Measurements from ENCODE around the gene DAZAP1.
"Not testable (repeated sequence)": the region's sequence is repeated elsewhere in the genome, so short reads cannot be mapped to it uniquely, and the experiment has no call there.

The DAZAP1 gene

DNA sequence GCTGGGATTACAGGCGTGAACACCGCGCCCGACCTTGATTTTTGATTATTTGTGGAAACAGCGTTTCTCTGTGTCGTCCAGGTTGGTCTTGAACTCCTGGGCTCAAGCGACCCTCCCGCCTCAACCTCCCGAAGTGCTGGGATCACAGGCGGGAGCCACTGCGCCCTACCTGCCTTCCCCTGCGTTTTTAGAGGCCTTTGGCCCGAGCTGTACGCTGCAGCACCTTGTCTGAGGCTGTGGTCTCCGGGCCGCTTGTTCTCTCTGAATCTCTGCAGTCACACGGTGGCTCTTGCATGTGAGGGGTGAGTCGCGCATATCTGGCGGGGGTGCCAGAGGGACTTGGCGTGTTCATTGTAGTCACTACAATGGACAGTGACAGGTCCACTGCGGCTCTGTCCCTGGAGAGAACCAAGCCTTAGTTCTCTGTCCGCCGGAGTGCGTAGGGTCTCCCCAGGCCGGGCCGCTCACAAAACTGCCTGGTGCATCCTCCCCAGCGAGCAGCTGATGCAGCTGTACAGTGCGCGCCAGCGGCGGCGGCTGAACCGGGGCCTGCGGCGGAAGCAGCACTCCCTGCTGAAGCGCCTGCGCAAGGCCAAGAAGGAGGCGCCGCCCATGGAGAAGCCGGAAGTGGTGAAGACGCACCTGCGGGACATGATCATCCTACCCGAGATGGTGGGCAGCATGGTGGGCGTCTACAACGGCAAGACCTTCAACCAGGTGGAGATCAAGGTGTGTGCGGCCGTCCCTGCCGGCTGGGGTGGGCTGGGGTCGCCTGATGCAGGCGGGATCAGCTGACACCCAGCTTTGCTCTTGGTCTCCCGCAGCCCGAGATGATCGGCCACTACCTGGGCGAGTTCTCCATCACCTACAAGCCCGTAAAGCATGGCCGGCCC, 32.4 kb downstream of the DAZAP1 start:
- DNase-seq (ENCODE audit: low read depth, low spot score) = not testable (repeated sequence)

DNA sequence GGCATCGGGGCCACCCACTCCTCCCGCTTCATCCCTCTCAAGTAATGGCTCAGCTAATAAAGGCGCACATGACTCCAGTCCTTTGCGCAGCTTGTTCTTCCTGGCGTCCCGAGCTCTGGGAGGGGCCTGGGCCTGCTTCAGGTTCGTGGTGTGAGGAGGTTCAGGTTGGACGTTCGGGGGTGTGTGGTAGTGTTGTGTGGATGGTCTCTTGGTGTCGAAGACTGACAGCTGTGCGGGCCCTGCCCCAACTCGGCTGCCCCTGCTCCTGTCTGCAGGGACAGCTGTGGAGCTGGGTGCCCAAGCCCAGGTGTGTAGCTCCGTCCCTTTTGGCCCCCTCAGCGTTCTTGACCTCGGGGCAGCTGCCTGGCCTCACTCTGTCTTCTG, 33.0 kb downstream of the DAZAP1 start:
- no peak for DNase-seq (ENCODE audit: low read depth, low spot score)

- DNase-seq (ENCODE audit: low read depth, low spot score) = no peak
Observed at GRCh38 chr19:1441022-1441426, 33.6 kb downstream of the DAZAP1 start.

DNA sequence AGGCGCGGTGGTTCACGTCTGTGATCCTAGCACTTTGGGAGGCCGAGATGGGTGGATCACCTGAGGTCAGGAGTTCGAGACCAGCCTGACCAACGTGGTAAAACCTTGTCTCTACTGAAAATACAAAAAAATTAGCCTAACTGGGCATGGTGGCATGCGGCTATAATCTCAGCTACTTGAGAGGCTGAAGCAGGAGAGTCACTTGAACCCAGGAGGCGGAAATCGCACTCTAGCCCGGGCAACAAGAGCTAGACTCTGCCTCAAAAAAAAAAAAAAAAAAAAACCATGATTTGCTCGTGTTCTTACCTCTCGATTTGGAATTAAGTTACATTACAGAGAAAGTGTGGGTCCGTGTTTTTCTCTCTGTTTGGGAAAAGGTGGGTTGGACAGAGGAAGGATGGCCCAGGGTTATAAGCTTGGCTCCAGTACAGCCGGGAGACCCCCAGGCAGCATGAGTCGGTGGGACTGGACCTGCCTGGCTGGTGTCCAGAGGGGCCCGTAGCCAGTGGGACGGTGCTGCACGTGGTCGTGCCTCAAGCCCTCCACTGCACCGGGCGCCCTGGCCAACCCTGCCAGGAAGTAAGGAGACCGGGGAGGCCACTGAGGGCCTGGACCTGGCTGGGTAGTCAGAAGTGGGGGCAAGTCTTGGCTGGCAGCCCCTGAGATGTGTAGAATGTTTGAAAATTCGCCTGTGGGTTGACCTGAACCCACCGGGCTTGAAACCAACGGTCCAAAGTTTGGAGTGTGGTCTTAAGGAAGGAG, 34.5 kb downstream of the DAZAP1 start:
- no peak for DNase-seq (ENCODE audit: low read depth, low spot score)

GRCh38 chr19:1445185-1445931, 38.0 kb downstream of the DAZAP1 start:
- DNase-seq (ENCODE audit: low read depth, low spot score) = no peak

- DNase-seq (ENCODE audit: low read depth, low spot score) = no peak
Observed at GRCh38 chr19:1445932-1446712, 38.7 kb downstream of the DAZAP1 start.

- DNase-seq (ENCODE audit: low read depth, low spot score) = no peak
Observed at GRCh38 chr19:1446713-1447481, 39.5 kb downstream of the DAZAP1 start.

DNA sequence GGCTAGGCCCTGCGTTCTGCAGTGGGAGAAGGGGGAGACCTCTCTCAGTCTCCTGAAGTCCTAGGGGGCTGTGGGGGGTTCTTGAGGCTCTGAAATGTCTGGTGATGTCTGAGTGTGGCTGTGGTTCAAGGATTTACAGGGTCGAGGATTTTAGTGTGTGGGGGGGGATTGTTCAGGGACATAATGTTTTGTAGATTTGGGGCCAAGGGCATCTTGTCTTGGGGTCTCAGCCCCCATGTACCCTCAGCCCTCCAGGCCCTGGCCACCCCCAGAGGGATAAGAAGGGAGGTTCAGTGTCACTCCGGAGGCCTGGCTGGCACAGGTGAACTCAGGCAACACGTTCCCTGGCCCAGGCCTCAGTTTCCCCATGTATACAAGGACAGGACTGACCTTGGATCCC, 40.1 kb downstream of the DAZAP1 start:
- no peak for DNase-seq (ENCODE audit: low read depth, low spot score)

- no peak for DNase-seq (ENCODE audit: low read depth, low spot score)
Observed at GRCh38 chr19:1447944-1448343, 40.6 kb downstream of the DAZAP1 start.

DNA sequence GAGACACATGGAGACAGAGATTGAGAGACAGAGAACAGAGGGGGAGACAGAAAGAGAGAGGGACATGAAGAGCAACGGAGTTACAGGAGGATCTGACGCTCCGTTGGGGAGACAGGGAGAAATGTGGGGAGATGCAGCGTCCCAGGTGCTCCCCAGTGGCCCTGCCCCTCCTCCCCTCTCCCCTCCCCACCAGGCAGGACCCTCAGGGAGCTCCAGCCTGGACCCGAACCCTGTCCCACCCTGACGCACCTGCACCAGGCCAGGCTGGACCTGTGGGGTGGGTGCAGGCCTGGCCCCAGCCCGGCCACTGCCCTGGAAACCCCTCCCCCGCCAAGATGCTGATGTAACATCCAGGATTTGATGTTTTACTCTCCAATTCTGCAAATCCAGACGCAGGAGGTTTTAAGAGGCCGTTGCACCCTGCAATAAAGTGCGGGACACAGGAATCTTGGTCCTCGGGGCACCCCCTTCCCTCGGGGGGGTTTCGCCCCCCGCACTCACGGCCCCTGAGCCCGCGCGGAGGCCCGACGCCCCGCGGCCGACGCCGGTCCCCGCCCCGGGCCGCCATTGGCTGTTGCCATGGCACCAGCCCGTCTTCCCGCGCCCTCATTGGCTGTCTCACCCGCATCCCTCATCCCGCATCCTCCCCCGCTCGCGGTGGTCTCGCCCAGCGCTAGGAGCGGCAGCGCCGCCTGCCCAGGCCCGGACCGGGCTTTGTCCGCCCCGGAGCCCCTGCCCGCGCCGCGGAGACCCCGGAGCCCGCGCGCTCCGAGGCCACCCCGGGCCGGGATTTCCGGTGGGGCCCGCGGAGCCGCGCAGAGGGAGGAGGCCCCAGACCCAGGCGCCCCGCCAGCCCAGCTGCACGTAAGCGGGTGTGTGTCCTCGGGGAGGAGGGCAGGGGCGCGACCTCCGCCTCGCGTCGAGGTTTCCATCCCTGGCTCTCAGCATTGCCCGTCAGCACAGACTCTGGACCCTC, 42.4 kb downstream of the DAZAP1 start, which contains the start of gene APC2:
Gene APC2, plus strand, starts transcription at position 655 of the 976 bp plus-strand sequence. CDS start 2,881 bp downstream, outside the sequence.
- DNase-seq (ENCODE audit: low read depth, low spot score) = no peak

DNA sequence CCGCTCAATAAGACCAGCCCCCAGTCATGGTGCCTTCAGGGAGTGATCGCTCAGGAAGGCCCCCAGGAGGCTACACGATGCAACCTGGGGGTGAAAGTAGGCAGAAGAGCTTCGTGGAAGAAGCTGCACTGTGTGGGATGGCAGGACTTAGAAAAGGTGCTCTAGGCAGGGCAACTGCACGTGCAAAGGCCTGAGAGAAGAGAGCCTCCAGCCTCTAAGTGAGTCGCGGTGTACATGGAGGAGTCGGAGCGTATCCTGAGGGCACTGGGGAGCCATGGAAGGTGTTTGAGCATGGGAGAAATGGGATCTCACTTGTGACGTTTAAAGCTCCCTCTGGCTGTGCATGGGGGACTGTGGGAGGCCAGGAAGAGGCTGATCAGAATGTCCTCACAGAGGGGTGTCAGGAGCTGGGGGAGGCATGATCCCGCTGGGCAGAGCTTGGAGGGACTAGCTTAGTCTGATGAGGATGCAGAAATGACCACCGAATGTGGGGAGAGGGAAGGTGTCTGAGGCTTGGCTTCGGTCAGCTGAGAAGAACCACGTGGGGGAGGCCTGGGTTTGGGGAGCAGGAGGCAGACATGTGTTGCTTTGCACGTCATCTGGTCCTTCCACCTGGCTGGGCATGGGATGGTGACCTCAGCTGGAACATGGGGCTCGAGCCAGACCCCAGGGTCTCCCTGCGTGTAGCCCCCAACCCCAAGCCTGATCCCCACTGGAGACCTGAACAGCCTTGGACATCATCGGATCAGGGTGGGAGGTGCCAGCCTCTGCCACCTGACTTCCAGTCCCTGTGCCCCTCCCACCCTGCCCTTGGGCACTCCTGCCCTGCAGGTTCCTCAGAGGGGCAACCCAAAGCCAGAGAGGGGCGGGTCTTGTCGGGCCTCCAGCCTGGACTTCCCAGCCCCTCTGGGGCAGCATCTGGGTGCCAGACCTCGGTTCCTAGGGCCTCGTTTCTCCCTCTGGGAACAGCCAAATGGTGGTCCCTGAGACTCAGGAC, 43.6 kb downstream of the DAZAP1 start:
- no peak for DNase-seq (ENCODE audit: low read depth, low spot score)

GRCh38 chr19:1451916-1452801, 44.8 kb downstream of the DAZAP1 start:
- no peak for DNase-seq (ENCODE audit: low read depth, low spot score)

DNA sequence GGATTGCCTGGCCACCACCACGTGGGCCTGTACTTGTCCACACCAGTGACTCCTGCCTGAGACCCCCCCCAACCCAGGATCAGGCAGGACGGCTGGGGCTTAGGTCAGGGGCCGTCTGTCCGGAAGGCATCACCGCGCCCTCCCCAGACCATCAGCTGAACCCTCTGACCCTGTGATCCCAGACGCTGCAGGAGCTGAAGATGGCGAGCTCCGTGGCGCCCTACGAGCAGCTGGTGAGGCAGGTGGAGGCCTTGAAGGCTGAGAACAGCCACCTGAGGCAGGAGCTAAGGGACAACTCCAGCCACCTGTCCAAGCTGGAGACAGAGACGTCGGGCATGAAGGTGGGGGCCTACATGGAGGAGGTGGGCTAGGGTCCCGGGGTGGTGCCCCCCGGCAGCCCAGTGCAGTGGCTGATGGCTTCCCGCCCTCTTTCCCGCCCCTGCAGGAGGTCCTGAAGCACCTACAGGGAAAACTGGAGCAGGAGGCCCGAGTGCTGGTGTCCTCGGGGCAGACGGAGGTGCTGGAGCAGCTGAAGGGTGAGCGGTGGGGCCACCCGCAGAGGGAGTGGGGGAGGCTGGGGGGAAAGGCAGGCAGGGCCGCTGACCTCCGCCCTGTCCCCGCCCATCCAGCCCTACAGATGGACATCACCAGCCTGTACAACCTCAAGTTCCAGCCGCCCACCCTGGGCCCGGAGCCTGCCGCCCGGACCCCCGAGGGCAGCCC, 45.6 kb downstream of the DAZAP1 start:
- no peak for DNase-seq (ENCODE audit: low read depth, low spot score)

GRCh38 chr19:1453525-1454364, 46.4 kb downstream of the DAZAP1 start:
- no peak for DNase-seq (ENCODE audit: low read depth, low spot score)

- no peak for DNase-seq (ENCODE audit: low read depth, low spot score)
Observed at GRCh38 chr19:1455002-1455335, 47.6 kb downstream of the DAZAP1 start.

Data from brain pericyte (primary cell).